ENCODE results near the gene ZFX.
A peak's percentile ranks its signal among the peaks of the same experiment; 100 is the strongest.

Gene ZFX

GRCh38 chrX:24168807-24169206 lies 19.3 kb downstream of the ZFX start:
- H3K36me3 Mint-ChIP-seq (ENCODE audit: low read depth), result peaks cover 67% of the 10 kb centered on the region
- H3K9me3 Mint-ChIP-seq, result no peaks in the 10 kb centered on the region
- peak overlapping the region; percentile 32 for H3K27ac Mint-ChIP-seq
- H3K4me3 Mint-ChIP-seq, result no peak overlapping the region
- H3K4me1 Mint-ChIP-seq, result peaks cover 29% of the 10 kb centered on the region
- H3K27me3 Mint-ChIP-seq (ENCODE audit: low read depth, poor library complexity), result peaks cover 4% of the 10 kb centered on the region
- no peak for DNase-seq
- no peak for TF ChIP-seq CTCF (IDR thresholded peaks at IDR 0.05)

- peaks cover 28% of the 10 kb centered on the region for H3K4me1 Mint-ChIP-seq
- H3K4me3 Mint-ChIP-seq, result no peak overlapping the region
- no peak for DNase-seq
- H3K27me3 Mint-ChIP-seq (ENCODE audit: low read depth, poor library complexity), result peaks cover 4% of the 10 kb centered on the region
- no peak for TF ChIP-seq CTCF (IDR thresholded peaks at IDR 0.05)
- H3K36me3 Mint-ChIP-seq (ENCODE audit: low read depth), result peaks cover 65% of the 10 kb centered on the region
- peak overlapping the region; percentile 32 for H3K27ac Mint-ChIP-seq
- H3K9me3 Mint-ChIP-seq, result no peaks in the 10 kb centered on the region
These were observed 19.7 kb downstream of the ZFX start for GRCh38 chrX:24169211-24169610.

- H3K9me3 Mint-ChIP-seq, result peaks cover 7% of the 10 kb centered on the region
- no peak for DNase-seq
- H3K27ac Mint-ChIP-seq, result no peak overlapping the region
- peaks cover 13% of the 10 kb centered on the region for H3K4me1 Mint-ChIP-seq
- H3K27me3 Mint-ChIP-seq (ENCODE audit: low read depth, poor library complexity), result peaks cover 4% of the 10 kb centered on the region
- no peak for TF ChIP-seq CTCF (IDR thresholded peaks at IDR 0.05)
- no peak overlapping the region for H3K4me3 Mint-ChIP-seq
- peaks cover 83% of the 10 kb centered on the region for H3K36me3 Mint-ChIP-seq (ENCODE audit: low read depth)
These were observed 23.8 kb downstream of the ZFX start for GRCh38 chrX:24173115-24173847.

- Mint-ChIP-seq H3K27ac (no peak overlapping the region), H3K4me1 (no peaks in the 10 kb centered on the region), H3K4me3 (no peak overlapping the region), H3K27me3 (ENCODE audit: low read depth, poor library complexity) (peaks cover 4% of the 10 kb centered on the region), H3K36me3 (ENCODE audit: low read depth) (peaks cover 84% of the 10 kb centered on the region), H3K9me3 (peaks cover 7% of the 10 kb centered on the region)
- no peak for DNase-seq
- no peak for TF ChIP-seq CTCF (IDR thresholded peaks at IDR 0.05)
These were observed 25.7 kb downstream of the ZFX start for GRCh38 chrX:24175276-24175675.

GRCh38 chrX:24178441-24178840 lies 28.9 kb downstream of the ZFX start:
- TF ChIP-seq CTCF (IDR thresholded peaks at IDR 0.05), result no peak
- no peak overlapping the region for H3K27ac Mint-ChIP-seq
- H3K4me3 Mint-ChIP-seq, result no peak overlapping the region
- no peak for DNase-seq
- H3K36me3 Mint-ChIP-seq (ENCODE audit: low read depth), result peaks cover 58% of the 10 kb centered on the region
- H3K27me3 Mint-ChIP-seq (ENCODE audit: low read depth, poor library complexity), result no peaks in the 10 kb centered on the region
- no peaks in the 10 kb centered on the region for H3K4me1 Mint-ChIP-seq
- peaks cover 7% of the 10 kb centered on the region for H3K9me3 Mint-ChIP-seq

- DNase-seq, result no peak
- Mint-ChIP-seq H3K4me3 (no peak overlapping the region), H3K9me3 (no peaks in the 10 kb centered on the region), H3K27ac (peak overlapping the region; percentile 58), H3K36me3 (ENCODE audit: low read depth) (peaks cover 57% of the 10 kb centered on the region), H3K4me1 (no peaks in the 10 kb centered on the region), H3K27me3 (ENCODE audit: low read depth, poor library complexity) (no peaks in the 10 kb centered on the region)
- no peak for TF ChIP-seq CTCF (IDR thresholded peaks at IDR 0.05)
These were observed 34.5 kb downstream of the ZFX start for GRCh38 chrX:24184018-24184417.
